Hepatic stellate cell (primary cell): ENCODE results near the gene SPR.
A peak's percentile ranks its signal among the peaks of the same experiment; 100 is the strongest.

ENCODE experiments used
- DNase-seq: peaks from one replicate; pipeline ENCODE4 v3.0.0; 2011; ENCODE audit warnings: low spot score

Gene SPR

GRCh38 chr2:72915320-72915906, 28.2 kb downstream of the SPR start:
- DNase-seq = no peak

GRCh38 chr2:72915907-72916742, 28.9 kb downstream of the SPR start:
- no peak for DNase-seq

- DNase-seq = no peak
Observed at GRCh38 chr2:72916743-72917137, 29.5 kb downstream of the SPR start.

- peak; percentile 9 for DNase-seq
Observed at GRCh38 chr2:72917138-72917876, 30.1 kb downstream of the SPR start, which contains the start of gene EMX1. EMX1 (plus strand) TSS chr2:72917519; CDS start chr2:72917853, 334 bp downstream.

- DNase-seq = no peak
Observed at GRCh38 chr2:72917877-72918553, 30.8 kb downstream of the SPR start.

- no peak for DNase-seq
Observed at GRCh38 chr2:72919414-72920317, 32.5 kb downstream of the SPR start.

GRCh38 chr2:72920318-72921087, 33.3 kb downstream of the SPR start:
- DNase-seq = peak; percentile 61

- no peak for DNase-seq
Observed at GRCh38 chr2:72921088-72921851, 34.1 kb downstream of the SPR start.

- no peak for DNase-seq
Observed at GRCh38 chr2:72921853-72922252, 34.6 kb downstream of the SPR start.

- DNase-seq = no peak
Observed at GRCh38 chr2:72923833-72924352, 36.7 kb downstream of the SPR start.

- no peak for DNase-seq
Observed at GRCh38 chr2:72924353-72925240, 37.4 kb downstream of the SPR start.

- no peak for DNase-seq
Observed at GRCh38 chr2:72925328-72925943, 38.2 kb downstream of the SPR start.

GRCh38 chr2:72926368-72926767, 39.2 kb downstream of the SPR start:
- no peak for DNase-seq

GRCh38 chr2:72926811-72927465, 39.7 kb downstream of the SPR start:
- no peak for DNase-seq

- no peak for DNase-seq
Observed at GRCh38 chr2:72927619-72928550, 40.7 kb downstream of the SPR start.

- DNase-seq = no peak
Observed at GRCh38 chr2:72929010-72929409, 41.8 kb downstream of the SPR start.
